ENCODE results near the gene POLR3A. TPM values are rescaled to one million over a fixed set of nuclear protein-coding genes. Genes with fewer than 3 reads are reported as not detected.

Gene POLR3A
- total RNA-seq, 1 donor = 18.6 TPM

DNA sequence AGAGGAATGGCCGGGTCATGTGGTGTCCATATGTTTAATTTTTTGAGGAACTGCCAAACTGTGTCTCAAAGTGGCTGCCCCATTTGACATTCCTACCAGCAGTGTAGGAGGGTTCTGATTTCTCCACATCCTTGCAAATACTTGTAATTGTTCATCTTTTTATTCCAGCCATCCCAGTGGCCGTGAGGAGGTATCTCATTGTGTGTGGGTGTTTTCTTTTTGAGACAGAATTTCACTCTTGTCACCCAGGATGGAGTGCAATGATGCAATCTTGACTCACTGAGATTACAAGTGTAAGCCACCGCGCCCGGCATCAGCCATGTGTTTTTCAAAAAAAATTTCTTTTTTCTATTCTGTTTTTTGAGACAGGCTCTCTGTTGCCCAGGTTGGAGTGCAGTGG lies 64.0 kb downstream of the POLR3A start:
- DNase-seq (ENCODE audit: low read depth) = peak; percentile 84
- H3K4me3 ChIP-seq (ENCODE audit: low read depth, low read length) = no peak overlapping the region
- TF ChIP-seq, protein P1, sequence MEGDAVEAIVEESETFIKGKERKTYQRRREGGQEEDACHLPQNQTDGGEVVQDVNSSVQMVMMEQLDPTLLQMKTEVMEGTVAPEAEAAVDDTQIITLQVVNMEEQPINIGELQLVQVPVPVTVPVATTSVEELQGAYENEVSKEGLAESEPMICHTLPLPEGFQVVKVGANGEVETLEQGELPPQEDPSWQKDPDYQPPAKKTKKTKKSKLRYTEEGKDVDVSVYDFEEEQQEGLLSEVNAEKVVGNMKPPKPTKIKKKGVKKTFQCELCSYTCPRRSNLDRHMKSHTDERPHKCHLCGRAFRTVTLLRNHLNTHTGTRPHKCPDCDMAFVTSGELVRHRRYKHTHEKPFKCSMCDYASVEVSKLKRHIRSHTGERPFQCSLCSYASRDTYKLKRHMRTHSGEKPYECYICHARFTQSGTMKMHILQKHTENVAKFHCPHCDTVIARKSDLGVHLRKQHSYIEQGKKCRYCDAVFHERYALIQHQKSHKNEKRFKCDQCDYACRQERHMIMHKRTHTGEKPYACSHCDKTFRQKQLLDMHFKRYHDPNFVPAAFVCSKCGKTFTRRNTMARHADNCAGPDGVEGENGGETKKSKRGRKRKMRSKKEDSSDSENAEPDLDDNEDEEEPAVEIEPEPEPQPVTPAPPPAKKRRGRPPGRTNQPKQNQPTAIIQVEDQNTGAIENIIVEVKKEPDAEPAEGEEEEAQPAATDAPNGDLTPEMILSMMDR (IDR thresholded peaks at IDR 0.05; ENCODE audit: insufficient read depth, low read depth, low read length) = peak; percentile 10

DNA sequence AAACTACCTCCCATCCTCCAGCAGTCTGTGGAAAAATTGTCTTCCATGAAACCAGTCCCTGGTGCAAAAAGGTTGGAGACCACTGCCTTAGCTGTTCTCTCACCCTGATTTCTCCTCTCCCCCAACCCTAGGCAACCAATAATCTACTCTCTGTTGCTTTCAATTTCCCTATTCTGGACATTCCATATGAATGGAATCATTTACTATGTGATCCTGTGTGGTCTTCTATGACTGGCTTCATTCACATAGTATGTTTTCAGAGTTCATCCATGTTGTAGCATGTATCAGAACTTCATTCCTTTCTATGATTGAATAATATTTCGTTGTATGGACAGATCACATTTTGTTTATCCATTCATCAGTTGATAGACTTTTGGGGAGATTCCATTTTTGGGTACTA lies 64.5 kb downstream of the POLR3A start:
- TF ChIP-seq, protein P1 (IDR thresholded peaks at IDR 0.05; ENCODE audit: insufficient read depth, low read depth, low read length) = no peak
- no peak overlapping the region for H3K4me3 ChIP-seq (ENCODE audit: low read depth, low read length)
- no peak for DNase-seq (ENCODE audit: low read depth)

DNA sequence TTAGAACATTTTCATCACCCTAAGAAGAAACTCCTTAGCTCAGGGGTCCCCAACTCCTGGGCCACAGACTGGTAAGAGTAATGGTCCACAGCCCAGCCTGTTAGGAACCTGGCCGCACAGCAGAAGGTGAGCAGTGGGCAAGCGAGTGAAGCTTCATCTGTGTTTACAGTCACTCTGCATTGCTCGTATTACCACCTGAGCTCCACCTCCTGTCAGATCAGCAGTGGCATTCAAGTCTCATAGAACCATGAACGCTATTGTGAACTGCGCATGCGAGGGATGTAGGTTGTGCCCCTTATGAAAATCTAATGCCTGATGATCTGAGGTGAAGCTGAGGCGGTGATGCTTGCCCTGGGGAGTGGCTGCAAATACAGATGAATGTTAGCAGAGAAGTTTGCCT lies 65.4 kb downstream of the POLR3A start:
- TF ChIP-seq, protein P1 (IDR thresholded peaks at IDR 0.05; ENCODE audit: insufficient read depth, low read depth, low read length) = no peak
- no peak overlapping the region for H3K4me3 ChIP-seq (ENCODE audit: low read depth, low read length)
- no peak for DNase-seq (ENCODE audit: low read depth)

DNA sequence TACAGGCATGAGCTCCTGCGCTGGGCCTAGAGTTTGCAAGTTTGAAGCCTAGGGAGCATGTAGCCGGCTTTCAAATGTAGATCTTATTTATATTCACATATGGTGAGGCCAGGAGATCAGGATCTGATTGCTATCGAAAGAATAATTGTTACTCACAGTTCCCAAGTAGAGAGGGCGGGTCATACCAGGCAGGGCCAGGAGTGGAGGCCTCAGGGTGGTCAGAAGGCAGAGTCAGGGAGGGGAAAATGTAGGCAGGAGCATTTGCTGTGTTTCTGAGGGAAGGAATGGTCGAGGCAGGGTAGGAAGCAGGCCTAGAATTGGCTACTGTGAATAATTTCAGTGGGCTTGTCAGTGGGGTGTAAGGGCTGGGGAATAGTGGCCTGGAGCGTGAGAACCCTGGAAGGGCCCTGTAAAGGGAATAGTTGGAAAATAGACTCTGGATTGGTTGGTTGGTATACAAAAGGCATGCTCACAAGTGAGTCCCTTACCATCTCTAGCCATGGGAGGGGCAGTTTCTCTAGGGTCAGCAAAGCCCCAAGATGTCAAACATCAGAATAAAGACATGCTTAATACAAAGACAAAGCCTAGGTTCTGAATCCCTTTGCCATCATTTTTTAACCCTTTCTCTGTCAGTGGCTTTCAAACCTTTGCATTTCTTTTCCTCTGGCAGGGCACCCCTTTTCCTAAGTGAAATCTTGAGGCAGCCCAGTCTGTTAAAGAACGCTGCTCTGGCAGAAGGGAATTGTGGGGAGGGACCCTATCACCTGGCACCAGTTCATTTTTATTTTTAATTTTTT lies 66.8 kb downstream of the POLR3A start:
- no peak overlapping the region for H3K4me3 ChIP-seq (ENCODE audit: low read depth, low read length)
- TF ChIP-seq, protein P1 (IDR thresholded peaks at IDR 0.05; ENCODE audit: insufficient read depth, low read depth, low read length) = no peak
- no peak for DNase-seq (ENCODE audit: low read depth)

DNA sequence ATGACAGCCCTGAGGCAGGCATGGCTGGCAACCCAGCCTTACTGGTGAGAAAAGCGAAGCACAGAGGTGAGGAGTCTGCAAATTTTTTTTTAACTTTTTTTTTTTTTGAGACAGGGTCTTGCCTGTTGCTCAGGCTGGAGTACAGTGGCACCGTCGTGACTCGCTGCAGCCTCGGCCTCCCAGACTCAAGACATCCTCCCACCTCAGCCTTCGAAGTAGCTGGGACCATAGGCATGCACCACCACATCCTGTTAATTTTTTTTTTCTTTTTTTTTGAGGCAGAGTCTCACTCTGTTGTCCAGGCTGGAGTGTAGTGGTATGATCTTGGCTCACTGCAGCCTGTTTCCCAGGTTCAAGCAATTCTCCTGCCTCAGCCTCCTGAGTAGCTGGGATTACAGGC lies 67.6 kb downstream of the POLR3A start:
- TF ChIP-seq, protein P1 (IDR thresholded peaks at IDR 0.05; ENCODE audit: insufficient read depth, low read depth, low read length) = no peak
- no peak for DNase-seq (ENCODE audit: low read depth)
- no peak overlapping the region for H3K4me3 ChIP-seq (ENCODE audit: low read depth, low read length)

DNA sequence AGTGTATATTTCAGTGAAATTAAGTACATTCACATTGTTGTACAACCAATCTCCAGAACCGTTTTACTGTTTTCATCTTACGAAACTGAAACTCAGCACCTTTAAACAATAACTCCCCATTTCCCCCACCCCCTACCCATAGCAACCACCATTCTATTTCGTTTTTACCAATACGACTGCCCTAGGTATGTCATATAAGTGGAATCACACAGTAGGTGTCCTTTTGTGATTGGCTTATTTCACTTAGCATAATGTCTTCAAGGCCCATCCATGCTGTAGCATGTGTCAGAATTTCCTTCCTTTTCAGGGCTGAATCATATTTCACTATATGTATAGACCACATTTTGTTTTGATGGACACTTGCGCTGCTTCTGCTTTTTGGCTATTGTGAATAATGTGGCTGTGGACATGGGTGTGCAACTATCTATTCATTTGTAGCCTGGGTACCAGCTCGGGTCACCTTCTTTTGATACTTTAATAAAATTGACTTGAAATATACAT lies 68.4 kb downstream of the POLR3A start:
- no peak overlapping the region for H3K4me3 ChIP-seq (ENCODE audit: low read depth, low read length)
- TF ChIP-seq, protein P1 (IDR thresholded peaks at IDR 0.05; ENCODE audit: insufficient read depth, low read depth, low read length) = no peak
- DNase-seq (ENCODE audit: low read depth) = no peak
